Adrenal gland (tissue), 12 donors: Measurements from ENCODE around the gene MAD1L1. TPM values are rescaled to one million over a fixed set of nuclear protein-coding genes. Genes with fewer than 3 reads are reported as not detected.

Source experiments
- DNase-seq, 7 donors: peaks; one replicate each; pipeline ENCODE4 v3.0.0-alpha.2; 2019 to 2020
- H3K27ac ChIP-seq, 5 donors: fragments of 200-600 bp; sonication (generic) in 4 of 5; 1 replicate in 3 of 5; 2 replicates in 2 of 5; pipeline versions ENCODE4 v1.5.1 to v1.8.0; 2016 to 2020; ENCODE audit warnings: mild to moderate bottlenecking in 1 of 5
- H3K27me3 ChIP-seq: fragments of 200-600 bp; 2 replicates; pipeline ENCODE4 v1.8.0; 2021
- H3K36me3 ChIP-seq, 2 donors: fragments of 200-600 bp; replicated peaks in 1 of 2; 1 replicate in 1 of 2; 2 replicates in 1 of 2; pipeline versions ENCODE4 v1.5.1 to v1.8.0; 2018 to 2022
- H3K4me1 ChIP-seq, 2 donors: fragments of 200-600 bp; replicated peaks in 1 of 2; 1 replicate in 1 of 2; 2 replicates in 1 of 2; pipeline versions ENCODE4 v1.5.1 to v1.8.0; 2018 to 2021
- H3K4me3 ChIP-seq, 4 donors: fragments of 200-600 bp; sonication (generic) in 3 of 4; one replicate each; pipeline ENCODE4 v1.5.1; 2016 to 2018
- H3K9me3 ChIP-seq, 3 donors: fragments of 200-600 bp; sonication (generic) in 1 of 3; replicated peaks in 1 of 3; 1 replicate in 2 of 3; 2 replicates in 1 of 3; pipeline versions ENCODE4 v1.5.1 to v1.8.0; 2016 to 2021
- CTCF ChIP-seq, 6 experiments: fragments of 450-650 bp in 4 of 6; fragments of 200-600 bp in 2 of 6; sonication (generic) in 1 of 6; IDR thresholded peaks; 1 replicate in 5 of 6; 2 replicates in 1 of 6; pipeline versions ENCODE4 v1.5.1 to v1.8.0; 2016 to 2021; ENCODE audit warnings: antibody characterized with exemption in 6 of 6, mild to moderate bottlenecking in 2 of 6, moderate library complexity in 1 of 6
- POLR2A ChIP-seq, 2 donors: fragments of 450-650 bp; IDR thresholded peaks; one replicate each; pipeline ENCODE4 v1.6.1; 2017; ENCODE audit warnings: antibody characterized with exemption in 2 of 2, mild to moderate bottlenecking in 2 of 2, moderate library complexity in 1 of 2
- WGBS, 4 donors: extraction: QIAGEN DNeasy Blood & Tissue Kit in 2 of 4; methylation state at CpG; one replicate each; pipeline versions ENCODE4 v1.1.5 to v1.1.7; 2013 to 2017; 5-methylcytosine and 5-hydroxymethylcytosine counted together
- intact Hi-C, 2 donors: fragments of 100-400 bp; cut with DNase I; formaldehyde crosslinking; loops; one replicate each; pipeline versions ENCODE4 v1.14.1 to v1.15.0; 2022 to 2023
- polyA plus RNA-seq, 3 donors: library from polyadenylated mRNA; stranded (reverse); fragments of 200-250 nt in 2 of 3; fragments of 350-450 nt in 1 of 3; fragmentation: Illumina TruSeq in 1 of 3; extraction: RNeasy Lipid Tissue Mini Kit (QIAGEN cat#74804) in 1 of 3; gene quantifications; one replicate each; pipeline ENCODE4 v1.2.3, GENCODE V29; 2013 to 2014
- total RNA-seq, 9 donors: library from RNA; depleted of rRNA in 4 of 9; stranded (reverse); fragments of >200 nt in 4 of 9; fragments of 120-200 nt in 1 of 9; fragmentation: NEBNext Ultra II Directional in 1 of 9; extraction: Animal tissue kit (Norgen Biotek cat#: 25700) in 1 of 9; gene quantifications; one replicate each; pipeline versions ENCODE4 v1.1.0 to v1.2.4, GENCODE V29; 2013 to 2023
- donor health status: healthy with polysubstance abuse.
- donor health status: Bipolar disorder and iron deficiency.
- donor health status: DM: yes; HTN: yes; CAD: no.
- donor health status: DM: no; HTN: no; CAD: no.
- donor health status: DM: no; HTN: no; CAD: no.
- donor health status: DM: yes; HTN: yes; CAD: no.

The MAD1L1 gene
- total and polyA plus RNA-seq, 12 donors = 6.7 to 87.7 (median 28.9) TPM

- Histone ChIP-seq H3K9me3 (no peaks in the 10 kb centered on the region), H3K27ac (no peak overlapping the region), H3K27me3 (no peaks in the 10 kb centered on the region), H3K4me1 (no peaks in the 10 kb centered on the region), H3K36me3 (no peaks in the 10 kb centered on the region), H3K4me3 (no peak overlapping the region)
- DNase-seq = no peak
- WGBS, 4 donors = 93 to 95% (median 95%) methylated on average over 26 of the region's 26 CpGs
- TF ChIP-seq CTCF (IDR thresholded peaks at IDR 0.05) (no peak), POLR2A (IDR thresholded peaks at IDR 0.05) (no peak)
- intact Hi-C loops = no loop called here
Observed at GRCh38 chr7:1966631-1967200, 266.0 kb downstream of the MAD1L1 start.

- peak in 1 of 7 donors; percentile 10 for DNase-seq
- 83 to 97% (median 84%) methylated on average over 16 to 26 of the region's 26 CpGs for WGBS, 4 donors
- Histone ChIP-seq H3K27me3 (no peaks in the 10 kb centered on the region), H3K9me3 (no peaks in the 10 kb centered on the region), H3K4me3 (no peak overlapping the region), H3K27ac (no peak overlapping the region), H3K4me1 (no peaks in the 10 kb centered on the region), H3K36me3 (no peaks in the 10 kb centered on the region)
- intact Hi-C loops = no loop called here
- TF ChIP-seq CTCF (IDR thresholded peaks at IDR 0.05) = no peak
Observed at GRCh38 chr7:1965579-1966294, 267.0 kb downstream of the MAD1L1 start.

- H3K27me3 ChIP-seq = no peaks in the 10 kb centered on the region
- H3K9me3 ChIP-seq = no peaks in the 10 kb centered on the region
- H3K4me1 ChIP-seq = no peaks in the 10 kb centered on the region
- intact Hi-C loops = no loop called here
- DNase-seq = no peak
- H3K27ac ChIP-seq = no peak overlapping the region
- no peak overlapping the region for H3K4me3 ChIP-seq
- 94 to 96% (median 95%) methylated on average over 14 to 25 of the region's 25 CpGs for WGBS, 4 donors
- H3K36me3 ChIP-seq = no peaks in the 10 kb centered on the region
- TF ChIP-seq CTCF (IDR thresholded peaks at IDR 0.05) (no peak), POLR2A (IDR thresholded peaks at IDR 0.05) (no peak)
Observed at GRCh38 chr7:1964913-1965578, 267.7 kb downstream of the MAD1L1 start.

- H3K4me1 ChIP-seq = no peaks in the 10 kb centered on the region
- TF ChIP-seq CTCF (IDR thresholded peaks at IDR 0.05) = no peak
- no peak for TF ChIP-seq POLR2A (IDR thresholded peaks at IDR 0.05)
- H3K4me3 ChIP-seq = no peak overlapping the region
- WGBS, 4 donors = 92 to 96% (median 94%) methylated on average over 25 of the region's 25 CpGs
- no peaks in the 10 kb centered on the region for H3K36me3 ChIP-seq
- H3K9me3 ChIP-seq = no peaks in the 10 kb centered on the region
- H3K27me3 ChIP-seq = no peaks in the 10 kb centered on the region
- intact Hi-C loops = no loop called here
- DNase-seq = no peak
- H3K27ac ChIP-seq = no peak overlapping the region
Observed at GRCh38 chr7:1964211-1964912, 268.4 kb downstream of the MAD1L1 start.
